ENCODE results near the gene BABAM2.

DNA sequence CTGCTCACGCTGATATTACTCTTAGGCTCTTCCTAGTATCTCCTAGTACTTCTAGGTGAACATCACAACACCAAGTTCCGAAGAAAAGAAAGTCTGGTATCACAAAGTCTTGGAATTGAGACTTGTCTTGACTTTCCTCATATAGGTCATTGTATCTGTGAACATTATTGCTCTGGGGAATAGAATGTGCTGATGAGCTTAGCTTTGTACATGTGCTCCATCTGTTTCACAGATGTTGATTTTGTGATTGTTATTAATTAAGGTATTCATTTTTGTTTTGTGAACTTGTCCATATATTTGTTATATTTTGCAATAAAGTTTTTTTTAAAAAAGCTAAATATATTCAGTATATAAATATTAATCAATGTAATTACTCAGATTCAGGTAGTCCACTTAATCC, 111.7 kb downstream of the BABAM2 start:
- TF ChIP-seq, protein P1, sequence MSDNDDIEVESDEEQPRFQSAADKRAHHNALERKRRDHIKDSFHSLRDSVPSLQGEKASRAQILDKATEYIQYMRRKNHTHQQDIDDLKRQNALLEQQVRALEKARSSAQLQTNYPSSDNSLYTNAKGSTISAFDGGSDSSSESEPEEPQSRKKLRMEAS (IDR thresholded peaks at IDR 0.05), result no peak
- TF ChIP-seq, protein P2, sequence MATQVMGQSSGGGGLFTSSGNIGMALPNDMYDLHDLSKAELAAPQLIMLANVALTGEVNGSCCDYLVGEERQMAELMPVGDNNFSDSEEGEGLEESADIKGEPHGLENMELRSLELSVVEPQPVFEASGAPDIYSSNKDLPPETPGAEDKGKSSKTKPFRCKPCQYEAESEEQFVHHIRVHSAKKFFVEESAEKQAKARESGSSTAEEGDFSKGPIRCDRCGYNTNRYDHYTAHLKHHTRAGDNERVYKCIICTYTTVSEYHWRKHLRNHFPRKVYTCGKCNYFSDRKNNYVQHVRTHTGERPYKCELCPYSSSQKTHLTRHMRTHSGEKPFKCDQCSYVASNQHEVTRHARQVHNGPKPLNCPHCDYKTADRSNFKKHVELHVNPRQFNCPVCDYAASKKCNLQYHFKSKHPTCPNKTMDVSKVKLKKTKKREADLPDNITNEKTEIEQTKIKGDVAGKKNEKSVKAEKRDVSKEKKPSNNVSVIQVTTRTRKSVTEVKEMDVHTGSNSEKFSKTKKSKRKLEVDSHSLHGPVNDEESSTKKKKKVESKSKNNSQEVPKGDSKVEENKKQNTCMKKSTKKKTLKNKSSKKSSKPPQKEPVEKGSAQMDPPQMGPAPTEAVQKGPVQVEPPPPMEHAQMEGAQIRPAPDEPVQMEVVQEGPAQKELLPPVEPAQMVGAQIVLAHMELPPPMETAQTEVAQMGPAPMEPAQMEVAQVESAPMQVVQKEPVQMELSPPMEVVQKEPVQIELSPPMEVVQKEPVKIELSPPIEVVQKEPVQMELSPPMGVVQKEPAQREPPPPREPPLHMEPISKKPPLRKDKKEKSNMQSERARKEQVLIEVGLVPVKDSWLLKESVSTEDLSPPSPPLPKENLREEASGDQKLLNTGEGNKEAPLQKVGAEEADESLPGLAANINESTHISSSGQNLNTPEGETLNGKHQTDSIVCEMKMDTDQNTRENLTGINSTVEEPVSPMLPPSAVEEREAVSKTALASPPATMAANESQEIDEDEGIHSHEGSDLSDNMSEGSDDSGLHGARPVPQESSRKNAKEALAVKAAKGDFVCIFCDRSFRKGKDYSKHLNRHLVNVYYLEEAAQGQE (IDR thresholded peaks at IDR 0.05), result no peak
- TF ChIP-seq, protein P3, sequence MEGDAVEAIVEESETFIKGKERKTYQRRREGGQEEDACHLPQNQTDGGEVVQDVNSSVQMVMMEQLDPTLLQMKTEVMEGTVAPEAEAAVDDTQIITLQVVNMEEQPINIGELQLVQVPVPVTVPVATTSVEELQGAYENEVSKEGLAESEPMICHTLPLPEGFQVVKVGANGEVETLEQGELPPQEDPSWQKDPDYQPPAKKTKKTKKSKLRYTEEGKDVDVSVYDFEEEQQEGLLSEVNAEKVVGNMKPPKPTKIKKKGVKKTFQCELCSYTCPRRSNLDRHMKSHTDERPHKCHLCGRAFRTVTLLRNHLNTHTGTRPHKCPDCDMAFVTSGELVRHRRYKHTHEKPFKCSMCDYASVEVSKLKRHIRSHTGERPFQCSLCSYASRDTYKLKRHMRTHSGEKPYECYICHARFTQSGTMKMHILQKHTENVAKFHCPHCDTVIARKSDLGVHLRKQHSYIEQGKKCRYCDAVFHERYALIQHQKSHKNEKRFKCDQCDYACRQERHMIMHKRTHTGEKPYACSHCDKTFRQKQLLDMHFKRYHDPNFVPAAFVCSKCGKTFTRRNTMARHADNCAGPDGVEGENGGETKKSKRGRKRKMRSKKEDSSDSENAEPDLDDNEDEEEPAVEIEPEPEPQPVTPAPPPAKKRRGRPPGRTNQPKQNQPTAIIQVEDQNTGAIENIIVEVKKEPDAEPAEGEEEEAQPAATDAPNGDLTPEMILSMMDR (IDR thresholded peaks at IDR 0.05; ENCODE audit: low read depth, low read length, missing input control), result no peak

Measured in liver (tissue), 2 donors.